Measurements from ENCODE around the gene PAK6.
A peak's percentile ranks its signal among the peaks of the same experiment; 100 is the strongest.

PAK6 gene

DNA sequence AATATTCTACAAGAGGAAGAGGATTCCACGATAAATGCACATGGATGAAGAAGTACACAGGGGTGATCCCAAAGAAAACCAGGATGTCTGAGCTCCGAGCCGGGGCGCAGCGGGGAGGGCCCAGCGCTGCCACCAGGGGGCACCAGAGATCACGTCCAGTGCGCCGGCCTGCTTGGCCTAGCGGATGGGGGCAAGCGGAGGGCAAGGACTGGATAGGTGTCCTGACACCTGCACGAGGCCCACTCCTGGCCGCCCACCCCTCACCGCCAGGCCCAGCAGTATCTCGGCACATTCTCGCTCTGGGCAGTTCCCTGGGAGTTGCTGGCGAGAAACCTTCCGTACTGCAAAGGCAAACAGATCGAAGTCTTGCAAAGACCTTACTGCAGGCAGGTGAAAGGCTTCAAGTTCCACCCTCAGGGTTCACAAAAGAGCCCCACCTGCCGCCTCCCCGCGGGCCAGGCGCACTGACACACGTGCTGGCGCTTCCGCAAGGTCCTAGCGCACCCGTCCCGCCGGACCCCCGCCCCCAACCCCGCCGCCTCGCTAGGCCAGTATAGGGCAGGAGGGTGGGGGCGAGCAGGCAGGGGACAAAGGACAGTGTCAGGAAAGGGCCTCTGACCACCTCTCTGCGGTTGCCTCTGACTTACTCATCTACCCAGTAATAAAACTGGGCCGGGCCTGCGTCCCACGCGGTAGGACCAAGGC, 40.7 kb downstream of the PAK6 start:
- TF ChIP-seq, protein P1, sequence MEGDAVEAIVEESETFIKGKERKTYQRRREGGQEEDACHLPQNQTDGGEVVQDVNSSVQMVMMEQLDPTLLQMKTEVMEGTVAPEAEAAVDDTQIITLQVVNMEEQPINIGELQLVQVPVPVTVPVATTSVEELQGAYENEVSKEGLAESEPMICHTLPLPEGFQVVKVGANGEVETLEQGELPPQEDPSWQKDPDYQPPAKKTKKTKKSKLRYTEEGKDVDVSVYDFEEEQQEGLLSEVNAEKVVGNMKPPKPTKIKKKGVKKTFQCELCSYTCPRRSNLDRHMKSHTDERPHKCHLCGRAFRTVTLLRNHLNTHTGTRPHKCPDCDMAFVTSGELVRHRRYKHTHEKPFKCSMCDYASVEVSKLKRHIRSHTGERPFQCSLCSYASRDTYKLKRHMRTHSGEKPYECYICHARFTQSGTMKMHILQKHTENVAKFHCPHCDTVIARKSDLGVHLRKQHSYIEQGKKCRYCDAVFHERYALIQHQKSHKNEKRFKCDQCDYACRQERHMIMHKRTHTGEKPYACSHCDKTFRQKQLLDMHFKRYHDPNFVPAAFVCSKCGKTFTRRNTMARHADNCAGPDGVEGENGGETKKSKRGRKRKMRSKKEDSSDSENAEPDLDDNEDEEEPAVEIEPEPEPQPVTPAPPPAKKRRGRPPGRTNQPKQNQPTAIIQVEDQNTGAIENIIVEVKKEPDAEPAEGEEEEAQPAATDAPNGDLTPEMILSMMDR (IDR thresholded peaks at IDR 0.05; ENCODE audit: low read depth, low read length, missing control alignments): peak; percentile 98
- in situ Hi-C loops (cut with HindIII; ENCODE audit: low sequenced_read_pairs): no loop called here
- no peak for DNase-seq (ENCODE audit: low read depth)
- no peak overlapping the region for H3K4me3 ChIP-seq (ENCODE audit: low read depth, low read length)

DNA sequence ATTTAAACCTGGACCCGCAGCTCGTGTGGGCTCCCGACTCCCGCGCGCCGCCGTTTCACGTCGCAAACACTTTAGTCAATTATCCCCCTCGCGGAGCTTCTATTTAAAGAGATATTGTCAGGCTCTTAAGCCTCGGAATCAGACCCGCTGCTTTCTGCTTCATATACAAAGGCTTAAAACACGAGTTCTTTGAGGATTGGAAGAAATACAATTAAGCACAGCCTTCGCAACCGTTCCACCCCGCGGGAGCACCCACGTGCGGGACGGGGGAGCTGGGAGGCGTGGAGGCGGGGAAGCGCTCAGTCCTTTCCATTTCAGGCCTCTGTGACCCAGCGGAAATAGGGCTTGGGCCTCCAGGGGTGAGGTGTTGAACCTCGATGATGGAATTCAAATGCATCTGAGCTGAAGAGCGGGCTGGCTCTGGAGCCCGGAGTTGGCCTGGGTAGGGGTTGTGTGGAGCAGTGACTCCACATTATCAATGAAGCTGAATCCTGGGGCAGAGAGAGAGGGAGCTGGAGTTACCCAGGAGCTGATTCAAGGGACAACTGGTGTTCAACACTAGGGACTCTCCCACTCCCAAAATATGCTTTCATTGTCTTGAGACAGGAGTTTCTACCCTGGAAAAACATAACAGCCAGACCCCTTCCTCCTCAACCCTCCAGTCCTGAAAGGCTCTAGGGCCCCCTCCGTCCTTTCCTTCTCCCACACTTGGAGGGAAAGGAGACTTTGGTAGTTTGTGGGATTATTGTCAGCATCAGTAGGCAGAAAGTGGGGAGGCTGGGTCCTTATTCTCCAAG, 41.6 kb downstream of the PAK6 start:
- no peak for DNase-seq (ENCODE audit: low read depth)
- in situ Hi-C loops (cut with HindIII; ENCODE audit: low sequenced_read_pairs): no loop called here
- TF ChIP-seq, protein P1 (IDR thresholded peaks at IDR 0.05; ENCODE audit: low read depth, low read length, missing control alignments): no peak
- H3K4me3 ChIP-seq (ENCODE audit: low read depth, low read length): no peak overlapping the region

DNA sequence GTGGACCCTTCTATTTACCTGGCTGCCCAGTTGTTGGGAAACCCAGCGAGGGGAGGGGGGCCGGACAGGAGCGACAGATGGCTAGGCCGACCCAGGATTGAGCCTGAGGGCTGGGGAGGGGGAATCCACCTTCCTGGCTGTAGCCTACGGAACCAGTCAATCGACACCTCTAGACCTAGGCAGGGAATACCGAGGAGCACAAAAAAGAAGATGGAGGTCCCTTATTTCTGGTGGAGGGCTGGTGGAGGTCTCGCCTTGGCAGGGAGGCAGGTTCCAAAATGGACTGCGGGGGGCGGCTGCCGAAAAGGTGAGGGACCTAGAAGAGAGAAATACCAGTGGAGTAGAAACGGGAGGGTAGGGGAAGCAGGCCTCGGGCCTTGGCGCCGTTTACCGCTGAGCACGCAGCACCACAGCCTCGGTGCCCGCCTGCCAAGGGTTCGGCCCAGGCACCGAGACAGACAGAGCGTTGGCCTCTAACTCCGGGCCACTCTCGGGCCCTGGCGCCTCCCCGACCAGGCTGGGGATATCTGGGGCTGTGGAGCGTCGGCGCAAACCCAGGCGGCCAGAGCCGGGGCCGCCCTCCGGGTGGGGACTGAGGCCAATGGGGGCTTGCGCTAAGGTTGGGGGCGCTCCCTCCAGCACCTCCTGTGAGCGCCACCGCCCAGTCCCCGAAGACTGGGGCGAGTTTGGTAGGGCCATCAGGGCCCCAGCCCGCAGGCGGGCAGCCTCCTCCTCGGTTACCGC, 42.4 kb downstream of the PAK6 start:
- H3K4me3 ChIP-seq (ENCODE audit: low read depth, low read length): no peak overlapping the region
- in situ Hi-C loops (cut with HindIII; ENCODE audit: low sequenced_read_pairs): no loop called here
- TF ChIP-seq, protein P1 (IDR thresholded peaks at IDR 0.05; ENCODE audit: low read depth, low read length, missing control alignments): no peak
- DNase-seq (ENCODE audit: low read depth): no peak

DNA sequence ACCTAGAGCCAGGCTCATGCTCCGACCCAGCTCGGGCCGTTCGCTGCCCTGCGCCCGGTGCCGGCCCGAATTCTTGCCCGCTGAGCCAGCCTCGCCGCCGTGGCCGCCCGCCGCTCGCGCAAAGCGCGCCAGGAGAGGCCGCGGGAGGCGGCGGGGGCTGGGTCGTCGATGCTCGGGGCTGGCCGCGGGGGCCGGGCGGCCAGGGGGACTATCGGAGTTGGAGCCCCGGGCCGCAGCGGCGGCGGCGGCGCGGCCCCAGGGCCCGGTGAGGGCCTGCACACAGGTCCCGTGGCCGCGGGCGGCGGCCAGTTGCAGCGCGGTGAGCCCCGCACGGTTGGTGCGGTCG, 42.9 kb downstream of the PAK6 start:
- in situ Hi-C loops (cut with HindIII; ENCODE audit: low sequenced_read_pairs): no loop called here

DNA sequence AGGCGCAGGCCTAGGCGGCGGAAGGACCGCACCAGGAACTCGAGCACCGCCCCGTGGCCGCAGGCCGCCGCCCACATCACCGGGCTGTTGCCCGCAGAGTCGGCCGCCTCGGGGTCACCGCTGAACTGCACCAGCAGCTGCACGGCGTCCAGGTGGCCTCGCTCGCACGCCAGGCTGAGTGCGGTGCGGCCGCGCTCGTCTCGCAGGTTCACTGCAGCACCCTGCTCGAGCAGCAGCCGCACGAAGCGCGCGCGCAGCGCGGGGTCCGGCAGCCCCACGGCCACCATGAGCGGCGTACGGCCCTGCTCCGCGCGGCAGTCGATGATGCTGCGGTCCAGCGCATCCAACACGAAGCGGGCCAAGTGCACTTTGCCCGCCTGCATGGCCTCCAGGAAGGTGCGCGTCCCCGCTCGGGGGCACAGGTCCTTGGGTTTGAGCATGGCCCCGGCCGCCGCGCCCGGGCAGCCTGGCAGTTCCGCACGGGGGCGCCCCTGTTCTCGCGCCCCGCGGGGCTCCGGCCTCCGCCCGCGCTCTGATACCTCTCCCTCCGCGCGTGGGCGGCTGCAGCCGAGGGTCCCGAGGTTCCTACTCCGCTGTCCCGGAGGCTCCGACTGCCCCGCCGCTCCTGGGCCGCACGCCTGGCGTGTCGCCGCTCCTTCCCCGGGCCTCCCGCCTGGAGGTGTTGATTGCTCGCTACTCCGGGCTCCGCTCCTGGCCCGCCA, 43.4 kb downstream of the PAK6 start:
- TF ChIP-seq, protein P1 (IDR thresholded peaks at IDR 0.05; ENCODE audit: low read depth, low read length, missing control alignments): peak; percentile 32
- DNase-seq (ENCODE audit: low read depth): no peak
- in situ Hi-C loops (cut with HindIII; ENCODE audit: low sequenced_read_pairs): no loop called here
- H3K4me3 ChIP-seq (ENCODE audit: low read depth, low read length): peak overlapping the region; percentile 33

More for the DNA sequence above, 42.9 kb downstream of the PAK6 start:
- TF ChIP-seq, protein P1 (IDR thresholded peaks at IDR 0.05; ENCODE audit: low read depth, low read length, missing control alignments): no peak
- H3K4me3 ChIP-seq (ENCODE audit: low read depth, low read length): peak overlapping the region; percentile 33
- no peak for DNase-seq (ENCODE audit: low read depth)
